ENCODE measurements around the gene F2RL2.

F2RL2 gene

GRCh38 chr5:76669245-76669644 lies 46.0 kb upstream of the F2RL2 start:
- no peak for TF ChIP-seq EZH2phosphoT487 (IDR thresholded peaks at IDR 0.05; ENCODE audit: borderline replicate concordance, low read length)
- TF ChIP-seq CTCF (IDR thresholded peaks at IDR 0.05; ENCODE audit: low read depth, low read length, poor library complexity, severe bottlenecking): no peak
- Histone ChIP-seq H3K79me2 (ENCODE audit: control insufficient read depth, low read length) (no peaks in the 10 kb centered on the region), H3K4me3 (ENCODE audit: low read length) (no peak overlapping the region), H3K9me3 (ENCODE audit: control insufficient read depth, insufficient read depth, low read length) (no peaks in the 10 kb centered on the region), H3F3A (ENCODE audit: control insufficient read depth, insufficient read depth) (no peaks in the 10 kb centered on the region), H3K36me3 (ENCODE audit: control insufficient read depth, low read length) (peaks cover 26% of the 10 kb centered on the region), H3K27me3 (ENCODE audit: control insufficient read depth, low read length) (no peaks in the 10 kb centered on the region), H3K9me2 (replicated peaks; ENCODE audit: control insufficient read depth, low read length) (no peaks in the 10 kb centered on the region), H3K4me1 (ENCODE audit: control insufficient read depth, low read length) (no peaks in the 10 kb centered on the region), H4K20me1 (ENCODE audit: control insufficient read depth, insufficient read depth, low read depth, low read length) (no peaks in the 10 kb centered on the region), H3K4me2 (ENCODE audit: low read length) (no peak overlapping the region), H3K27ac (ENCODE audit: low read depth, low read length) (no peak overlapping the region)

GRCh38 chr5:76667495-76667894 lies 44.3 kb upstream of the F2RL2 start:
- TF ChIP-seq EZH2phosphoT487 (IDR thresholded peaks at IDR 0.05; ENCODE audit: borderline replicate concordance, low read length): no peak
- no peak overlapping the region for H3K27ac ChIP-seq (ENCODE audit: low read depth, low read length)
- no peak overlapping the region for H3K4me2 ChIP-seq (ENCODE audit: low read length)
- H3F3A ChIP-seq (ENCODE audit: control insufficient read depth, insufficient read depth): no peaks in the 10 kb centered on the region
- peaks cover 6% of the 10 kb centered on the region for H3K4me1 ChIP-seq (ENCODE audit: control insufficient read depth, low read length)
- no peaks in the 10 kb centered on the region for H3K27me3 ChIP-seq (ENCODE audit: control insufficient read depth, low read length)
- no peaks in the 10 kb centered on the region for H4K20me1 ChIP-seq (ENCODE audit: control insufficient read depth, insufficient read depth, low read depth, low read length)
- H3K79me2 ChIP-seq (ENCODE audit: control insufficient read depth, low read length): no peaks in the 10 kb centered on the region
- no peaks in the 10 kb centered on the region for H3K9me3 ChIP-seq (ENCODE audit: control insufficient read depth, insufficient read depth, low read length)
- H3K9me2 ChIP-seq (replicated peaks; ENCODE audit: control insufficient read depth, low read length): no peaks in the 10 kb centered on the region
- H3K4me3 ChIP-seq (ENCODE audit: low read length): no peak overlapping the region
- peaks cover 26% of the 10 kb centered on the region for H3K36me3 ChIP-seq (ENCODE audit: control insufficient read depth, low read length)

GRCh38 chr5:76664079-76664478 lies 40.9 kb upstream of the F2RL2 start:
- no peaks in the 10 kb centered on the region for H3K9me2 ChIP-seq (replicated peaks; ENCODE audit: control insufficient read depth, low read length)
- no peak overlapping the region for H3K4me2 ChIP-seq (ENCODE audit: low read length)
- no peaks in the 10 kb centered on the region for H3K9me3 ChIP-seq (ENCODE audit: control insufficient read depth, insufficient read depth, low read length)
- H3F3A ChIP-seq (ENCODE audit: control insufficient read depth, insufficient read depth): no peaks in the 10 kb centered on the region
- peaks cover 9% of the 10 kb centered on the region for H3K36me3 ChIP-seq (ENCODE audit: control insufficient read depth, low read length)
- H3K79me2 ChIP-seq (ENCODE audit: control insufficient read depth, low read length): no peaks in the 10 kb centered on the region
- H3K4me3 ChIP-seq (ENCODE audit: low read length): no peak overlapping the region
- H4K20me1 ChIP-seq (ENCODE audit: control insufficient read depth, insufficient read depth, low read depth, low read length): no peaks in the 10 kb centered on the region
- TF ChIP-seq CTCF (IDR thresholded peaks at IDR 0.05; ENCODE audit: low read depth, low read length, poor library complexity, severe bottlenecking): no peak
- no peak for TF ChIP-seq EZH2phosphoT487 (IDR thresholded peaks at IDR 0.05; ENCODE audit: borderline replicate concordance, low read length)
- H3K27ac ChIP-seq (ENCODE audit: low read depth, low read length): no peak overlapping the region
- peaks cover 6% of the 10 kb centered on the region for H3K4me1 ChIP-seq (ENCODE audit: control insufficient read depth, low read length)
- no peaks in the 10 kb centered on the region for H3K27me3 ChIP-seq (ENCODE audit: control insufficient read depth, low read length)

GRCh38 chr5:76663573-76663972 lies 40.4 kb upstream of the F2RL2 start:
- Histone ChIP-seq H3K36me3 (ENCODE audit: control insufficient read depth, low read length) (peaks cover 10% of the 10 kb centered on the region), H3K9me3 (ENCODE audit: control insufficient read depth, insufficient read depth, low read length) (no peaks in the 10 kb centered on the region), H3F3A (ENCODE audit: control insufficient read depth, insufficient read depth) (no peaks in the 10 kb centered on the region), H3K4me3 (ENCODE audit: low read length) (no peak overlapping the region), H3K27ac (ENCODE audit: low read depth, low read length) (no peak overlapping the region), H4K20me1 (ENCODE audit: control insufficient read depth, insufficient read depth, low read depth, low read length) (no peaks in the 10 kb centered on the region), H3K79me2 (ENCODE audit: control insufficient read depth, low read length) (no peaks in the 10 kb centered on the region), H3K4me1 (ENCODE audit: control insufficient read depth, low read length) (peaks cover 6% of the 10 kb centered on the region), H3K27me3 (ENCODE audit: control insufficient read depth, low read length) (no peaks in the 10 kb centered on the region), H3K4me2 (ENCODE audit: low read length) (no peak overlapping the region), H3K9me2 (replicated peaks; ENCODE audit: control insufficient read depth, low read length) (no peaks in the 10 kb centered on the region)
- TF ChIP-seq CTCF (IDR thresholded peaks at IDR 0.05; ENCODE audit: low read depth, low read length, poor library complexity, severe bottlenecking) (no peak), EZH2phosphoT487 (IDR thresholded peaks at IDR 0.05; ENCODE audit: borderline replicate concordance, low read length) (no peak)
